Liver (tissue), 9 donors: ENCODE measurements around the gene YTHDF2. TPM values are rescaled to one million over a fixed set of nuclear protein-coding genes. Genes with fewer than 3 reads are reported as not detected.
"Not testable (repeated sequence)": the region's sequence is repeated elsewhere in the genome, so short reads cannot be mapped to it uniquely, and the experiment has no call there.

Experiments used
- DNase-seq: peaks from one replicate; pipeline ENCODE4 v3.0.0-alpha.2; 2017; ENCODE audit warnings: low spot score
- H3K27ac ChIP-seq, 2 donors: one replicate each; pipeline ENCODE4 v1.7.0; 2013; ENCODE audit warnings: inconsistent platforms in 2 of 2, low read length in 2 of 2, control low read depth in 1 of 2, low read depth in 1 of 2, mild to moderate bottlenecking in 1 of 2
- H3K27me3 ChIP-seq, 4 donors: one replicate each; pipeline versions ENCODE4 v1.6.1 to v1.7.0; 2013; ENCODE audit warnings: low read length in 3 of 4, inconsistent platforms in 1 of 4, mild to moderate bottlenecking in 1 of 4, moderate library complexity in 1 of 4; ENCODE audit not compliant: control insufficient read depth in 4 of 4, insufficient read depth in 4 of 4
- H3K36me3 ChIP-seq, 4 donors: one replicate each; pipeline versions ENCODE4 v1.6.1 to v1.7.0; 2013; ENCODE audit warnings: low read length in 3 of 4, mild to moderate bottlenecking in 3 of 4, low read depth in 1 of 4, moderate library complexity in 1 of 4; ENCODE audit not compliant: control insufficient read depth in 4 of 4, insufficient read depth in 3 of 4
- H3K4me1 ChIP-seq, 4 donors: one replicate each; pipeline versions ENCODE4 v1.6.1 to v1.7.0; 2013; ENCODE audit warnings: low read length in 3 of 4, mild to moderate bottlenecking in 3 of 4, moderate library complexity in 1 of 4; ENCODE audit not compliant: control insufficient read depth in 4 of 4, insufficient read depth in 4 of 4
- H3K4me3 ChIP-seq, 3 donors: one replicate each; pipeline versions ENCODE4 v1.6.1 to v1.7.0; 2013; ENCODE audit warnings: low read length in 3 of 3, control low read depth in 1 of 3, low read depth in 1 of 3, mild to moderate bottlenecking in 1 of 3
- H3K9ac ChIP-seq, 2 donors: one replicate each; pipeline ENCODE4 v1.7.0; 2013; ENCODE audit warnings: low read length in 2 of 2, mild to moderate bottlenecking in 2 of 2, moderate library complexity in 2 of 2, control low read depth in 1 of 2, low read depth in 1 of 2
- H3K9me3 ChIP-seq, 4 donors: one replicate each; pipeline versions ENCODE4 v1.6.1 to v1.7.0; 2013; ENCODE audit warnings: low read length in 3 of 4; ENCODE audit not compliant: control insufficient read depth in 4 of 4
- ATF3 ChIP-seq: IDR thresholded peaks from 2 replicates; pipeline ENCODE4 v1.6.1; 2016; ENCODE audit warnings: antibody characterized with exemption
- CTCF ChIP-seq: fragments of 150-350 bp; IDR thresholded peaks from 2 replicates; pipeline ENCODE4 v1.5.1; 2017; ENCODE audit warnings: improper control_type of control experiment, low read depth, low read length; ENCODE audit not compliant: missing input control
- FOXA1 ChIP-seq: IDR thresholded peaks from 2 replicates; pipeline ENCODE4 v1.6.1; 2016; ENCODE audit warnings: antibody characterized with exemption
- FOXA2 ChIP-seq: IDR thresholded peaks from 2 replicates; pipeline ENCODE4 v1.6.1; 2016; ENCODE audit warnings: antibody characterized with exemption
- GABPA ChIP-seq, 2 donors: IDR thresholded peaks in 1 of 2; conservative IDR thresholded peaks in 1 of 2; 2 replicates each; pipeline ENCODE4 v1.6.1; 2016; ENCODE audit warnings: antibody characterized with exemption in 2 of 2, mild to moderate bottlenecking in 1 of 2, moderate library complexity in 1 of 2
- HNF4G ChIP-seq: IDR thresholded peaks from 2 replicates; pipeline ENCODE4 v1.6.1; 2016; ENCODE audit warnings: antibody characterized with exemption
- JUND ChIP-seq, 2 donors: IDR thresholded peaks; 2 replicates each; pipeline ENCODE4 v1.6.1; 2016; ENCODE audit warnings: antibody characterized with exemption in 2 of 2
- MAX ChIP-seq: IDR thresholded peaks from 2 replicates; pipeline ENCODE4 v1.6.1; 2016; ENCODE audit warnings: antibody characterized with exemption
- NR2F2 ChIP-seq: IDR thresholded peaks from 2 replicates; pipeline ENCODE4 v1.6.1; 2016; ENCODE audit warnings: antibody characterized with exemption
- REST ChIP-seq: IDR thresholded peaks from 2 replicates; pipeline ENCODE4 v1.6.1; 2016; ENCODE audit warnings: antibody characterized with exemption, mild to moderate bottlenecking
- RXRA ChIP-seq, 2 donors: IDR thresholded peaks; 2 replicates each; pipeline ENCODE4 v1.6.1; 2017 to 2018; ENCODE audit warnings: antibody characterized with exemption in 2 of 2, mild to moderate bottlenecking in 1 of 2
- SP1 ChIP-seq: IDR thresholded peaks from 2 replicates; pipeline ENCODE4 v1.6.1; 2018; ENCODE audit warnings: antibody characterized with exemption, mild to moderate bottlenecking
- YY1 ChIP-seq: IDR thresholded peaks from 2 replicates; pipeline ENCODE4 v1.6.1; 2016; ENCODE audit warnings: antibody characterized with exemption, mild to moderate bottlenecking
- ZBTB33 ChIP-seq: IDR thresholded peaks from 2 replicates; pipeline ENCODE4 v1.6.1; 2016; ENCODE audit warnings: antibody characterized with exemption
- WGBS: extraction: QIAGEN DNeasy Blood & Tissue Kit; methylation state at CpG from one replicate; pipeline ENCODE4 v1.1.7; 2013; 5-methylcytosine and 5-hydroxymethylcytosine counted together
- polyA plus RNA-seq, 2 donors: library from polyadenylated mRNA; stranded (reverse) in 1 of 2; unstranded in 1 of 2; fragments of 200-250 nt in 1 of 2; fragments of >200 nt in 1 of 2; fragmentation: Nextera tagmentation in 1 of 2; extraction: Ambion mirVana in 1 of 2; gene quantifications; one replicate each; pipeline versions ENCODE4 v1.2.1 to v1.2.3, GENCODE V29; 2013 to 2015
- total RNA-seq, 2 donors: library from RNA; depleted of rRNA; stranded (reverse); fragments of >200 nt; gene quantifications; one replicate each; pipeline ENCODE4 v1.2.3, GENCODE V29; 2014
- donor health status: healthy.
- donor health status: healthy.
- donor health status: healthy.
- donor health status: healthy.
- donor health status: healthy.

YTHDF2 gene
- total and polyA plus RNA-seq, 4 donors = 21.1 to 37.9 (median 29.9) TPM

- WGBS = 92% methylated on average over 5 of the region's 5 CpGs
- Histone ChIP-seq H3K27ac (no peak overlapping the region), H3K36me3 (peaks cover 1 to 10% (median 5%) of the 10 kb centered on the region in 4 donors)
Observed at GRCh38 chr1:28750330-28750729, 13.6 kb downstream of the YTHDF2 start.

GRCh38 chr1:28750771-28751294 is 14.1 kb downstream of the YTHDF2 start:
- H3K36me3 ChIP-seq, H3K9me3 ChIP-seq, DNase-seq, H3K27me3 ChIP-seq, H3K9ac ChIP-seq, H3K27ac ChIP-seq, H3K4me3 ChIP-seq: not testable (repeated sequence)
- WGBS = 83% methylated on average over 8 of the region's 8 CpGs
- peaks cover 8 to 31% (median 12%) of the 10 kb centered on the region in 4 donors for H3K4me1 ChIP-seq

More at GRCh38 chr1:28750330-28750729, 13.6 kb downstream of the YTHDF2 start:
- Histone ChIP-seq H3K4me1 (peaks cover 8 to 26% (median 11%) of the 10 kb centered on the region in 4 donors), H3K4me3 (no peak overlapping the region), H3K27me3 (no peaks in the 10 kb centered on the region), H3K9me3 (no peaks in the 10 kb centered on the region), H3K9ac (no peak overlapping the region)
- DNase-seq = no peak
- TF ChIP-seq GABPA (IDR thresholded peaks at IDR 0.05 in 1 of 2, conservative IDR thresholded peaks at IDR 0.05 in 1 of 2) (no peak), JUND (IDR thresholded peaks at IDR 0.05) (no peak), ZBTB33 (no peak), HNF4G (no peak), RXRA (IDR thresholded peaks at IDR 0.05) (no peak), MAX (no peak), YY1 (no peak), NR2F2 (no peak), CTCF (no peak), FOXA2 (no peak), SP1 (no peak), ATF3 (no peak), FOXA1 (no peak), REST (no peak)
